ENCODE data around the gene CBX7. TPM values are rescaled to one million over a fixed set of nuclear protein-coding genes. Genes with fewer than 3 reads are reported as not detected.

Gene CBX7
- total and polyA plus RNA-seq, 2 of the 8 experiments (the other 6 are each of a cell fraction or from before 2014, with no cell fraction given): 6.9 to 8.7 TPM

GRCh38 chr22:39176714-39177455 is 24.4 kb upstream of the CBX7 start:
- Histone ChIP-seq H3K14ac (ENCODE audit: insufficient read length) (no peak overlapping the region), H3K36me3 (ENCODE audit: control insufficient read depth in 2 of 4, insufficient read depth in 4 of 4, low read length in 3 of 4) (no peaks in the 10 kb centered on the region), H2BK120ac (replicated peaks; ENCODE audit: low read depth, low read length) (peak overlapping the region; percentile 88), H4K91ac (replicated peaks; ENCODE audit: insufficient read length, low read length) (peak overlapping the region; percentile 86), H3K23me2 (ENCODE audit: low read depth, low read length) (no peaks in the 10 kb centered on the region; the same call in 1 of the 2 replicates), H3K4me2 (ENCODE audit: insufficient read depth in 1 of 2, low read depth in 2 of 2, low read length in 2 of 2) (peak overlapping the region in 1 of 2 experiments; percentile 45; a peak in 2 of 4 replicates), H4K8ac (ENCODE audit: extremely low read depth, insufficient read depth, low read length) (peak overlapping the region; percentile 89), H3K9me3 (ENCODE audit: insufficient read depth in 2 of 2, low read depth in 1 of 2, low read length in 1 of 2) (no peaks in the 10 kb centered on the region), H2BK5ac (ENCODE audit: low read depth, low read length) (peak overlapping the region; percentile 100), H2BK12ac (ENCODE audit: low read depth, low read length) (peak overlapping the region; percentile 100), H2AFZ (ENCODE audit: low read length) (no peak overlapping the region), H3K4ac (replicated peaks; ENCODE audit: insufficient read length, low read depth, low read length) (peak overlapping the region; percentile 58), H4K5ac (ENCODE audit: insufficient read length, low read depth, low read length) (peak overlapping the region; percentile 0), H3K79me1 (ENCODE audit: low read depth, low read length) (no peaks in the 10 kb centered on the region), H3K4me3 (ENCODE audit: extremely low read depth in 1 of 4, insufficient read depth in 2 of 4, low read depth in 3 of 4, low read length in 4 of 4) (no peak overlapping the region), H3K23ac (ENCODE audit: insufficient read length) (no peak overlapping the region), H3K79me2 (ENCODE audit: control insufficient read depth in 1 of 2, insufficient read depth in 2 of 2, low read length in 2 of 2) (no peaks in the 10 kb centered on the region), H2AK5ac (ENCODE audit: low read depth, low read length) (peak overlapping the region; percentile 99), H2BK20ac (ENCODE audit: low read length) (peak overlapping the region; percentile 100), H3K56ac (replicated peaks; ENCODE audit: insufficient read length, low read depth, low read length) (no peak overlapping the region), H3K27ac (ENCODE audit: low read depth, low read length) (peak overlapping the region; percentile 92), H4K20me1 (replicated peaks in 1 of 2; ENCODE audit: control insufficient read depth in 1 of 2, insufficient read depth in 2 of 2, low read length in 2 of 2) (no peaks in the 10 kb centered on the region), H3K27me3 (replicated peaks in 1 of 4; ENCODE audit: control insufficient read depth in 3 of 4, extremely low read depth in 1 of 4, insufficient read depth in 3 of 4, low read length in 3 of 4) (no peaks in the 10 kb centered on the region), H3K4me1 (replicated peaks in 1 of 4; ENCODE audit: control insufficient read depth in 3 of 4, insufficient read depth in 4 of 4, low read length in 3 of 4) (peaks cover 19 to 58% (median 50%) of the 10 kb centered on the region in 4 experiments), H2BK15ac (ENCODE audit: low read length) (peak overlapping the region; percentile 94), H3K9ac (replicated peaks in 1 of 4; ENCODE audit: extremely low read depth in 1 of 4, low read depth in 3 of 4, low read length in 3 of 4) (peak overlapping the region in 2 of 4 experiments; percentile 31 to 56; a peak in 4 of 7 replicates), H3K18ac (ENCODE audit: extremely low read depth, low read length) (peak overlapping the region; percentile 76)
- ChIA-PET CTCF (ENCODE audit: partially characterized antibody) (interaction anchor here (0.7 to 6.0 kb wide), 11 partner anchors 9 to 140 kb away, joined by 3 to 48 read pairs (median 4); no protein-coding TSS in a partner anchor), POLR2A (ENCODE audit: partially characterized antibody) (interaction anchor here (0.6 to 11.8 kb wide), 18 partner anchors 9 to 139 kb away, joined by 3 to 313 read pairs (median 4); partner anchors contain the start of gene RPL3)
- TF ChIP-seq HDAC6 (IDR thresholded peaks at IDR 0.05; ENCODE audit: low read depth, low read length) (no peak), KDM1A (IDR thresholded peaks at IDR 0.05; ENCODE audit: borderline replicate concordance, low read length) (peak; percentile 79; the same call in 1 of the 2 replicates), BACH1 (IDR thresholded peaks at IDR 0.05; ENCODE audit: low read length) (no peak)
- DNase-seq (ENCODE audit: low read depth in 1 of 2, low spot score in 2 of 2): no peak
- 84% methylated on average over 13 of the region's 14 CpGs; no CpG with 5 or more reads in 1 of the 2 experiments for WGBS, 2 experiments (ENCODE audit: extremely low coverage in 1 of 2, insufficient coverage in 1 of 2, insufficient read length in 1 of 2, insufficient replicate concordance in 2 of 2, low coverage in 1 of 2, low lambda C conversion rate in 2 of 2, missing lambda C conversion rate in 1 of 2)
- no peak for FAIRE-seq
